Activated T-cell treated with anti-CD3 and anti-CD28 coated beads, Interleukin-2, amount 50 U/mL, for 4 hours (primary cell): ENCODE results near the gene CD96. TPM values are rescaled to one million over a fixed set of nuclear protein-coding genes. Genes with fewer than 3 reads are reported as not detected.

Experiments used
- ATAC-seq, 2 donors: fragments of 200-7000 bp; cut with Tn5 transposase; one replicate each; pipeline ENCODE4 v1.10.0; 2021
- DNase-seq: peaks from one replicate; pipeline ENCODE4 v3.0.0-alpha.2; 2020
- H3K27me3 Mint-ChIP-seq: one replicate; pipeline ENCODE4 v1.8.0; 2021; ENCODE audit warnings: low read depth, mixed read lengths
- H3K36me3 Mint-ChIP-seq: one replicate; pipeline ENCODE4 v1.8.0; 2022; ENCODE audit warnings: mixed read lengths; ENCODE audit not compliant: insufficient read depth
- H3K4me1 Mint-ChIP-seq: one replicate; pipeline ENCODE4 v1.8.0; 2021; ENCODE audit warnings: low read depth, mixed read lengths
- H3K4me3 Mint-ChIP-seq: one replicate; pipeline ENCODE4 v1.8.0; 2021; ENCODE audit warnings: mild to moderate bottlenecking, moderate library complexity, mixed read lengths
- H3K9me3 Mint-ChIP-seq: one replicate; pipeline ENCODE4 v1.8.0; 2021; ENCODE audit warnings: mixed read lengths
- total RNA-seq, 3 donors: library from RNA; stranded (reverse); gene quantifications; one replicate each; pipeline ENCODE4 v1.2.1, GENCODE V29; 2021

The CD96 gene
- total RNA-seq, 3 donors from 2014 or later = 21.4 to 28.3 (median 25.2) TPM

- no peaks in the 10 kb centered on the region for H3K27me3 Mint-ChIP-seq
- H3K4me1 Mint-ChIP-seq = peaks cover 65% of the 10 kb centered on the region
- no peak for DNase-seq
- no peaks in the 10 kb centered on the region for H3K9me3 Mint-ChIP-seq
- H3K36me3 Mint-ChIP-seq = peaks cover 53% of the 10 kb centered on the region
- peak overlapping the region; percentile 97 for H3K4me3 Mint-ChIP-seq
- ATAC-seq = no peak
Measured at GRCh38 chr3:111593666-111594065, 51.7 kb downstream of the CD96 start.

GRCh38 chr3:111594205-111594604 lies 52.2 kb downstream of the CD96 start:
- DNase-seq = no peak
- peak overlapping the region; percentile 97 for H3K4me3 Mint-ChIP-seq
- H3K4me1 Mint-ChIP-seq = peaks cover 64% of the 10 kb centered on the region
- peak; percentile 42 to 44 for ATAC-seq
- H3K36me3 Mint-ChIP-seq = peaks cover 53% of the 10 kb centered on the region
- H3K9me3 Mint-ChIP-seq = no peaks in the 10 kb centered on the region
- H3K27me3 Mint-ChIP-seq = no peaks in the 10 kb centered on the region

GRCh38 chr3:111594781-111595180 lies 52.8 kb downstream of the CD96 start:
- ATAC-seq (peak in 1 of 2 donors; percentile 32), DNase-seq (no peak)
- H3K36me3 Mint-ChIP-seq = peaks cover 49% of the 10 kb centered on the region
- H3K4me3 Mint-ChIP-seq = peak overlapping the region; percentile 97
- H3K27me3 Mint-ChIP-seq = no peaks in the 10 kb centered on the region
- peaks cover 58% of the 10 kb centered on the region for H3K4me1 Mint-ChIP-seq
- no peaks in the 10 kb centered on the region for H3K9me3 Mint-ChIP-seq

GRCh38 chr3:111595232-111595631 lies 53.2 kb downstream of the CD96 start, which contains the start of gene ZBED2:
TSS of gene ZBED2 (minus strand) at chr3:111595346. CDS start at chr3:111594201, 1,145 bp downstream.
- Mint-ChIP-seq H3K27me3 (no peaks in the 10 kb centered on the region), H3K9me3 (no peaks in the 10 kb centered on the region), H3K4me1 (peaks cover 54% of the 10 kb centered on the region), H3K4me3 (peak within 1 kb of the TSS; percentile 97), H3K36me3 (peaks cover 54% of the 10 kb centered on the region)
- no peak for DNase-seq
- ATAC-seq = peak; percentile 56 to 64

- H3K4me1 Mint-ChIP-seq = peaks cover 50% of the 10 kb centered on the region
- no peaks in the 10 kb centered on the region for H3K9me3 Mint-ChIP-seq
- H3K36me3 Mint-ChIP-seq = peaks cover 57% of the 10 kb centered on the region
- DNase-seq = no peak
- H3K4me3 Mint-ChIP-seq = peak overlapping the region; percentile 78
- no peaks in the 10 kb centered on the region for H3K27me3 Mint-ChIP-seq
- ATAC-seq = peak; percentile 74 to 76
Measured at GRCh38 chr3:111596328-111596727, 54.3 kb downstream of the CD96 start.

GRCh38 chr3:111598139-111598538 lies 56.1 kb downstream of the CD96 start:
- Mint-ChIP-seq H3K27me3 (no peaks in the 10 kb centered on the region), H3K4me1 (peaks cover 60% of the 10 kb centered on the region), H3K9me3 (no peaks in the 10 kb centered on the region), H3K4me3 (no peak overlapping the region), H3K36me3 (peaks cover 50% of the 10 kb centered on the region)
- ATAC-seq = no peak
- no peak for DNase-seq

- DNase-seq (no peak), ATAC-seq (no peak)
- Mint-ChIP-seq H3K4me3 (no peak overlapping the region), H3K27me3 (no peaks in the 10 kb centered on the region), H3K36me3 (peaks cover 48% of the 10 kb centered on the region), H3K9me3 (no peaks in the 10 kb centered on the region), H3K4me1 (peaks cover 61% of the 10 kb centered on the region)
Measured at GRCh38 chr3:111598552-111598951, 56.6 kb downstream of the CD96 start.

- Mint-ChIP-seq H3K9me3 (no peaks in the 10 kb centered on the region), H3K4me1 (peaks cover 66% of the 10 kb centered on the region)
Measured at GRCh38 chr3:111601810-111602209, 59.8 kb downstream of the CD96 start.

GRCh38 chr3:111603679-111604078 lies 61.7 kb downstream of the CD96 start:
- H3K36me3 Mint-ChIP-seq = peaks cover 46% of the 10 kb centered on the region
- peaks cover 67% of the 10 kb centered on the region for H3K4me1 Mint-ChIP-seq
- no peak overlapping the region for H3K4me3 Mint-ChIP-seq
- no peaks in the 10 kb centered on the region for H3K27me3 Mint-ChIP-seq
- ATAC-seq (no peak), DNase-seq (no peak)
- H3K9me3 Mint-ChIP-seq = no peaks in the 10 kb centered on the region

More at GRCh38 chr3:111601810-111602209, 59.8 kb downstream of the CD96 start:
- H3K27me3 Mint-ChIP-seq = no peaks in the 10 kb centered on the region
- DNase-seq (no peak), ATAC-seq (no peak)
- peaks cover 46% of the 10 kb centered on the region for H3K36me3 Mint-ChIP-seq
- no peak overlapping the region for H3K4me3 Mint-ChIP-seq

- peak; percentile 49 to 57 for ATAC-seq
- Mint-ChIP-seq H3K36me3 (peaks cover 50% of the 10 kb centered on the region), H3K27me3 (no peaks in the 10 kb centered on the region), H3K4me1 (peaks cover 71% of the 10 kb centered on the region), H3K4me3 (peak overlapping the region; percentile 58), H3K9me3 (peaks cover 3% of the 10 kb centered on the region)
- DNase-seq = no peak
Measured at GRCh38 chr3:111604119-111604518, 62.1 kb downstream of the CD96 start.

- H3K9me3 Mint-ChIP-seq = peaks cover 3% of the 10 kb centered on the region
- ATAC-seq = peak; percentile 76 to 85
- H3K36me3 Mint-ChIP-seq = peaks cover 46% of the 10 kb centered on the region
Measured at GRCh38 chr3:111605018-111605417, 63.0 kb downstream of the CD96 start.

GRCh38 chr3:111605493-111605892 lies 63.5 kb downstream of the CD96 start:
- DNase-seq = no peak
- Mint-ChIP-seq H3K9me3 (peaks cover 3% of the 10 kb centered on the region), H3K4me3 (no peak overlapping the region), H3K27me3 (no peaks in the 10 kb centered on the region), H3K4me1 (peaks cover 84% of the 10 kb centered on the region), H3K36me3 (peaks cover 41% of the 10 kb centered on the region)
- peak; percentile 5 to 7 for ATAC-seq

More at GRCh38 chr3:111605018-111605417, 63.0 kb downstream of the CD96 start:
- peaks cover 79% of the 10 kb centered on the region for H3K4me1 Mint-ChIP-seq
- peak overlapping the region; percentile 58 for H3K4me3 Mint-ChIP-seq
- no peak for DNase-seq
- H3K27me3 Mint-ChIP-seq = no peaks in the 10 kb centered on the region

- peaks cover 95% of the 10 kb centered on the region for H3K4me1 Mint-ChIP-seq
- no peak for DNase-seq
- H3K27me3 Mint-ChIP-seq = no peaks in the 10 kb centered on the region
- no peak for ATAC-seq
- H3K36me3 Mint-ChIP-seq = peaks cover 38% of the 10 kb centered on the region
- H3K9me3 Mint-ChIP-seq = peaks cover 3% of the 10 kb centered on the region
- H3K4me3 Mint-ChIP-seq = no peak overlapping the region
Measured at GRCh38 chr3:111607240-111607920, 65.4 kb downstream of the CD96 start.

GRCh38 chr3:111608383-111608782 lies 66.4 kb downstream of the CD96 start:
- peaks cover 95% of the 10 kb centered on the region for H3K4me1 Mint-ChIP-seq
- no peaks in the 10 kb centered on the region for H3K27me3 Mint-ChIP-seq
- no peak overlapping the region for H3K4me3 Mint-ChIP-seq
- ATAC-seq (peak in 1 of 2 donors; percentile 10), DNase-seq (no peak)
- H3K36me3 Mint-ChIP-seq = peaks cover 45% of the 10 kb centered on the region
- peaks cover 3% of the 10 kb centered on the region for H3K9me3 Mint-ChIP-seq

- ATAC-seq = no peak
- Mint-ChIP-seq H3K4me3 (peak overlapping the region; percentile 70), H3K4me1 (peaks cover 95% of the 10 kb centered on the region), H3K27me3 (no peaks in the 10 kb centered on the region), H3K9me3 (peaks cover 3% of the 10 kb centered on the region), H3K36me3 (peaks cover 41% of the 10 kb centered on the region)
- DNase-seq = no peak
Measured at GRCh38 chr3:111609700-111610099, 67.7 kb downstream of the CD96 start.
